Measurements from ENCODE around the gene STARD7.

The STARD7 gene

DNA sequence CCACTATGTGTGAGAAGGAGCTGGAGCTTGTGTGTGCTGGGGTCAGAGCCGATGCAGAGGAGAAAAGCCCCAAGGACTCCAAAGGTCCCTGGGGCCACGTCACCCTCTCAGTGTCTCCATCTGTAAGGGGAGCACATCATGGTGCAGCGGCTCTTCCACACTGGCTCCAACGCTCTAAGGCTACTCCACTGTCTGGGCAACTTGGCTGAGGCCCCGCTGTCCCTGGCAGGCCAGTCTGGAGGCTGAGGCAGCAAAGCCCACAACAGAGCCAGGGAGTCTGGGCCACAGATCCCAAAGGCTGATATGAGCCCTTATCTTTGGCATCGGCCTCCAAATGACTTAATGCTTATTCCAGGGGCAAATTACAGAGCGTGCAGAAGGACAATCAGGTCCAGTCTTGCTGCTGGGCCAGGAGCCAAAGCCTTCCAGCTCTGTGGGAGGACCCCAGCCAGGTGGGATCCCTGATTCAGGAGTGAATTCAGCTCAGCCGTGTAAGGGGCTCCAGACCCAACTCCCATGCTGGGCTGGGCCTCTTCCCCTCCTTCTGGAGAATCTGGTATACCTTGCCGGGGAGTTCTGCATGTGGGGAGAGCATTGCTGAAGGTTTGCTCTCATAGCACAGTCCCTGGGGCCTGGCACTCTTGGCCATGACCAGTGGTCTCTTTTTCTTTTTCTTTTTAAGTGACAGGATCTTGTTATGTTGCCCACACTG lies 61.6 kb downstream of the STARD7 start (continued):
- TF ChIP-seq, protein P1, sequence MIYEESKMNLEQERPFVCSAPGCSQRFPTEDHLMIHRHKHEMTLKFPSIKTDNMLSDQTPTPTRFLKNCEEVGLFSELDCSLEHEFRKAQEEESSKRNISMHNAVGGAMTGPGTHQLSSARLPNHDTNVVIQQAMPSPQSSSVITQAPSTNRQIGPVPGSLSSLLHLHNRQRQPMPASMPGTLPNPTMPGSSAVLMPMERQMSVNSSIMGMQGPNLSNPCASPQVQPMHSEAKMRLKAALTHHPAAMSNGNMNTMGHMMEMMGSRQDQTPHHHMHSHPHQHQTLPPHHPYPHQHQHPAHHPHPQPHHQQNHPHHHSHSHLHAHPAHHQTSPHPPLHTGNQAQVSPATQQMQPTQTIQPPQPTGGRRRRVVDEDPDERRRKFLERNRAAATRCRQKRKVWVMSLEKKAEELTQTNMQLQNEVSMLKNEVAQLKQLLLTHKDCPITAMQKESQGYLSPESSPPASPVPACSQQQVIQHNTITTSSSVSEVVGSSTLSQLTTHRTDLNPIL (CRISPR knock-in tag; IDR thresholded peaks at IDR 0.05; ENCODE audit: low read depth), result no peak
- TF ChIP-seq ZNF70 (CRISPR knock-in tag; IDR thresholded peaks at IDR 0.05), result peak; percentile 57; the same call in 1 of the 2 replicates
- TF ChIP-seq ZC3H10 (CRISPR knock-in tag; IDR thresholded peaks at IDR 0.05), result no peak
- TF ChIP-seq ISL1 (CRISPR knock-in tag; IDR thresholded peaks at IDR 0.05), result no peak; the same call in 1 of the 2 replicates
- TF ChIP-seq ZNF8 (CRISPR knock-in tag; IDR thresholded peaks at IDR 0.05), result no peak
- no peak for TF ChIP-seq ARNTL (CRISPR knock-in tag; IDR thresholded peaks at IDR 0.05; ENCODE audit: borderline replicate concordance, low read depth)
- no peak for TF ChIP-seq BACH2 (CRISPR knock-in tag; IDR thresholded peaks at IDR 0.05; ENCODE audit: borderline replicate concordance)
- TF ChIP-seq GLIS3 (CRISPR knock-in tag; IDR thresholded peaks at IDR 0.05), result peak; percentile 18; the same call in 1 of the 2 replicates
- TF ChIP-seq CSDC2 (CRISPR knock-in tag; IDR thresholded peaks at IDR 0.05), result no peak
- no peak for TF ChIP-seq SNAI2 (CRISPR knock-in tag; IDR thresholded peaks at IDR 0.05)
- no peak for TF ChIP-seq ZNF565 (CRISPR knock-in tag; conservative IDR thresholded peaks at IDR 0.05; ENCODE audit: low read depth)

- TF ChIP-seq ARNTL (CRISPR knock-in tag; IDR thresholded peaks at IDR 0.05; ENCODE audit: borderline replicate concordance, low read depth) (no peak), CSDC2 (CRISPR knock-in tag; IDR thresholded peaks at IDR 0.05) (no peak), TCF4 (CRISPR knock-in tag; IDR thresholded peaks at IDR 0.05; ENCODE audit: borderline replicate concordance) (no peak), TOX (CRISPR knock-in tag; IDR thresholded peaks at IDR 0.05; ENCODE audit: borderline replicate concordance) (no peak), SNAI2 (CRISPR knock-in tag; IDR thresholded peaks at IDR 0.05) (no peak), PPARA (CRISPR knock-in tag; IDR thresholded peaks at IDR 0.05; ENCODE audit: borderline replicate concordance) (no peak), OSR1 (CRISPR knock-in tag; IDR thresholded peaks at IDR 0.05) (no peak), RARB (CRISPR knock-in tag; IDR thresholded peaks at IDR 0.05) (no peak), ZFP30 (CRISPR knock-in tag; IDR thresholded peaks at IDR 0.05) (no peak), POU6F1 (CRISPR knock-in tag; IDR thresholded peaks at IDR 0.05; ENCODE audit: borderline replicate concordance, low read depth) (no peak)
- TF ChIP-seq, protein P1 (CRISPR knock-in tag; IDR thresholded peaks at IDR 0.05; ENCODE audit: low read depth), result no peak
- TF ChIP-seq, protein P2, sequence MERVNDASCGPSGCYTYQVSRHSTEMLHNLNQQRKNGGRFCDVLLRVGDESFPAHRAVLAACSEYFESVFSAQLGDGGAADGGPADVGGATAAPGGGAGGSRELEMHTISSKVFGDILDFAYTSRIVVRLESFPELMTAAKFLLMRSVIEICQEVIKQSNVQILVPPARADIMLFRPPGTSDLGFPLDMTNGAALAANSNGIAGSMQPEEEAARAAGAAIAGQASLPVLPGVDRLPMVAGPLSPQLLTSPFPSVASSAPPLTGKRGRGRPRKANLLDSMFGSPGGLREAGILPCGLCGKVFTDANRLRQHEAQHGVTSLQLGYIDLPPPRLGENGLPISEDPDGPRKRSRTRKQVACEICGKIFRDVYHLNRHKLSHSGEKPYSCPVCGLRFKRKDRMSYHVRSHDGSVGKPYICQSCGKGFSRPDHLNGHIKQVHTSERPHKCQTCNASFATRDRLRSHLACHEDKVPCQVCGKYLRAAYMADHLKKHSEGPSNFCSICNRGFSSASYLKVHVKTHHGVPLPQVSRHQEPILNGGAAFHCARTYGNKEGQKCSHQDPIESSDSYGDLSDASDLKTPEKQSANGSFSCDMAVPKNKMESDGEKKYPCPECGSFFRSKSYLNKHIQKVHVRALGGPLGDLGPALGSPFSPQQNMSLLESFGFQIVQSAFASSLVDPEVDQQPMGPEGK (CRISPR knock-in tag; IDR thresholded peaks at IDR 0.05; ENCODE audit: borderline replicate concordance), result no peak
- peak; percentile 55 for ATAC-seq
These were observed 62.3 kb downstream of the STARD7 start for GRCh38 chr2:96146153-96146880.

DNA sequence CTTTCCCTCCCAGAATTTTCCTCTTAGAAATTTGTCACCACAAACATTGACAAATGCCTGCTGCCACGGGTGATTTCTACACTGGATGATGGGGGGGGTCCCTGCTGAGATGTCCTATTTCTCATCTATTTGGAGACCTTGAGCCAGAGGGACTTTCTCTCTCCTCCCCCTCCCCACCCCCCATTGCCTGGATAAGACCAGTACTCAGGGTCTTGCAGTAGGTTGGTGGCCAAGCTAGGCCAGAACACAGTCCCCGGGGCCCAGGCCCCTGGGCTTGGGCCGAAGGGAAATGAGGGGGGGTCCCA lies 62.8 kb downstream of the STARD7 start:
- ATAC-seq, result no peak
- TF ChIP-seq RARB (CRISPR knock-in tag; IDR thresholded peaks at IDR 0.05), result no peak
- no peak for TF ChIP-seq BACH2 (CRISPR knock-in tag; IDR thresholded peaks at IDR 0.05; ENCODE audit: borderline replicate concordance)
- TF ChIP-seq ZFP30 (CRISPR knock-in tag; IDR thresholded peaks at IDR 0.05), result no peak
- TF ChIP-seq ISL1 (CRISPR knock-in tag; IDR thresholded peaks at IDR 0.05), result no peak
- TF ChIP-seq, protein P1 (CRISPR knock-in tag; IDR thresholded peaks at IDR 0.05; ENCODE audit: low read depth), result no peak
- TF ChIP-seq, protein P2 (CRISPR knock-in tag; IDR thresholded peaks at IDR 0.05; ENCODE audit: borderline replicate concordance), result no peak
- TF ChIP-seq GLIS3 (CRISPR knock-in tag; IDR thresholded peaks at IDR 0.05), result no peak
- TF ChIP-seq, protein P3, sequence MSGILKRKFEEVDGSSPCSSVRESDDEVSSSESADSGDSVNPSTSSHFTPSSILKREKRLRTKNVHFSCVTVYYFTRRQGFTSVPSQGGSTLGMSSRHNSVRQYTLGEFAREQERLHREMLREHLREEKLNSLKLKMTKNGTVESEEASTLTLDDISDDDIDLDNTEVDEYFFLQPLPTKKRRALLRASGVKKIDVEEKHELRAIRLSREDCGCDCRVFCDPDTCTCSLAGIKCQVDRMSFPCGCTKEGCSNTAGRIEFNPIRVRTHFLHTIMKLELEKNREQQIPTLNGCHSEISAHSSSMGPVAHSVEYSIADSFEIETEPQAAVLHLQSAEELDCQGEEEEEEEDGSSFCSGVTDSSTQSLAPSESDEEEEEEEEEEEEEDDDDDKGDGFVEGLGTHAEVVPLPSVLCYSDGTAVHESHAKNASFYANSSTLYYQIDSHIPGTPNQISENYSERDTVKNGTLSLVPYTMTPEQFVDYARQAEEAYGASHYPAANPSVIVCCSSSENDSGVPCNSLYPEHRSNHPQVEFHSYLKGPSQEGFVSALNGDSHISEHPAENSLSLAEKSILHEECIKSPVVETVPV (CRISPR knock-in tag; IDR thresholded peaks at IDR 0.05), result no peak
- TF ChIP-seq TSHZ2 (CRISPR knock-in tag; IDR thresholded peaks at IDR 0.05), result no peak
- no peak for TF ChIP-seq ZC3H10 (CRISPR knock-in tag; IDR thresholded peaks at IDR 0.05)
- TF ChIP-seq CSDC2 (CRISPR knock-in tag; IDR thresholded peaks at IDR 0.05), result no peak
- TF ChIP-seq PPARA (CRISPR knock-in tag; IDR thresholded peaks at IDR 0.05; ENCODE audit: borderline replicate concordance), result no peak
- TF ChIP-seq SNAI2 (CRISPR knock-in tag; IDR thresholded peaks at IDR 0.05), result no peak
